ENCODE data around the gene SLC4A5.
A peak's percentile ranks its signal among the peaks of the same experiment; 100 is the strongest.

Gene SLC4A5, protein sequence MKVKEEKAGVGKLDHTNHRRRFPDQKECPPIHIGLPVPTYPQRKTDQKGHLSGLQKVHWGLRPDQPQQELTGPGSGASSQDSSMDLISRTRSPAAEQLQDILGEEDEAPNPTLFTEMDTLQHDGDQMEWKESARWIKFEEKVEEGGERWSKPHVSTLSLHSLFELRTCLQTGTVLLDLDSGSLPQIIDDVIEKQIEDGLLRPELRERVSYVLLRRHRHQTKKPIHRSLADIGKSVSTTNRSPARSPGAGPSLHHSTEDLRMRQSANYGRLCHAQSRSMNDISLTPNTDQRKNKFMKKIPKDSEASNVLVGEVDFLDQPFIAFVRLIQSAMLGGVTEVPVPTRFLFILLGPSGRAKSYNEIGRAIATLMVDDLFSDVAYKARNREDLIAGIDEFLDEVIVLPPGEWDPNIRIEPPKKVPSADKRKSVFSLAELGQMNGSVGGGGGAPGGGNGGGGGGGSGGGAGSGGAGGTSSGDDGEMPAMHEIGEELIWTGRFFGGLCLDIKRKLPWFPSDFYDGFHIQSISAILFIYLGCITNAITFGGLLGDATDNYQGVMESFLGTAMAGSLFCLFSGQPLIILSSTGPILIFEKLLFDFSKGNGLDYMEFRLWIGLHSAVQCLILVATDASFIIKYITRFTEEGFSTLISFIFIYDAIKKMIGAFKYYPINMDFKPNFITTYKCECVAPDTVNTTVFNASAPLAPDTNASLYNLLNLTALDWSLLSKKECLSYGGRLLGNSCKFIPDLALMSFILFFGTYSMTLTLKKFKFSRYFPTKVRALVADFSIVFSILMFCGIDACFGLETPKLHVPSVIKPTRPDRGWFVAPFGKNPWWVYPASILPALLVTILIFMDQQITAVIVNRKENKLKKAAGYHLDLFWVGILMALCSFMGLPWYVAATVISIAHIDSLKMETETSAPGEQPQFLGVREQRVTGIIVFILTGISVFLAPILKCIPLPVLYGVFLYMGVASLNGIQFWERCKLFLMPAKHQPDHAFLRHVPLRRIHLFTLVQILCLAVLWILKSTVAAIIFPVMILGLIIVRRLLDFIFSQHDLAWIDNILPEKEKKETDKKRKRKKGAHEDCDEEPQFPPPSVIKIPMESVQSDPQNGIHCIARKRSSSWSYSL

DNA sequence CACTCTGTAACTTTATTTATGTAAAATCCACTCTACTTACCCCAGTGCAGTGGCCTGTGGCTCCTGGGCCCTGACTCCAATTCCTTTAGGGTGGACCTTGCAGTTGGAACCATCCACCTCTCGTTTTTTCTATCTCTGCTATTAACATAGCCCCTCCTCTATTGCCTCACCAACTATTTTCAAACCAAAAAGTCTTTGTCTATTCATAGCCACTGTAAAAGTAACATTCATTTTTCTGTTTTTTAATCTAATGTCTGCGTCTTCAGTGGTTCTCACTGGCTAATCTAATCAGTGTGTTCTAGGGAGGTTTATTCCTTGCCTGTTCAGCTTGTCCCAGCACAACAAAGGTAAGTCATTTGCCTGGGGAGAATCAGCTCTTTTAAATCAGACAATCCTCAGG lies at the start of gene SLC4A5:
TSS of gene SLC4A5 (minus strand) at position 101 of the 400 bp plus-strand sequence. CDS start 28,393 bp downstream, outside the sequence.
- no peak for DNase-seq

DNA sequence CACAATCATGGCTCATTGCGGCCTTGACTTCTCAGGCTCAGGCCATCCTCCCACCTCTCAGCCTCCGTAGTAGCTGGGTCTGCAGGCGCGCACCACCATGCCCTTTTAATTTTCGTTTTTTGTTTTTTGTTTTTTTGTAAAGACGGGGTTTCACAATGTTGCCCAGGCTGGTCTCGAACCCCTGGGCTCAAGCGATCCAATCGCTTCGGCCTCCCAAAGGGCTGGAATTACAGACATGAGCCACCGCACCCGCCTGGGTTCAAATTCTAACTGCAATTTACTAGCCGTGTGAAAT lies 49.2 kb upstream of the SLC4A5 start:
- no peak for DNase-seq

DNA sequence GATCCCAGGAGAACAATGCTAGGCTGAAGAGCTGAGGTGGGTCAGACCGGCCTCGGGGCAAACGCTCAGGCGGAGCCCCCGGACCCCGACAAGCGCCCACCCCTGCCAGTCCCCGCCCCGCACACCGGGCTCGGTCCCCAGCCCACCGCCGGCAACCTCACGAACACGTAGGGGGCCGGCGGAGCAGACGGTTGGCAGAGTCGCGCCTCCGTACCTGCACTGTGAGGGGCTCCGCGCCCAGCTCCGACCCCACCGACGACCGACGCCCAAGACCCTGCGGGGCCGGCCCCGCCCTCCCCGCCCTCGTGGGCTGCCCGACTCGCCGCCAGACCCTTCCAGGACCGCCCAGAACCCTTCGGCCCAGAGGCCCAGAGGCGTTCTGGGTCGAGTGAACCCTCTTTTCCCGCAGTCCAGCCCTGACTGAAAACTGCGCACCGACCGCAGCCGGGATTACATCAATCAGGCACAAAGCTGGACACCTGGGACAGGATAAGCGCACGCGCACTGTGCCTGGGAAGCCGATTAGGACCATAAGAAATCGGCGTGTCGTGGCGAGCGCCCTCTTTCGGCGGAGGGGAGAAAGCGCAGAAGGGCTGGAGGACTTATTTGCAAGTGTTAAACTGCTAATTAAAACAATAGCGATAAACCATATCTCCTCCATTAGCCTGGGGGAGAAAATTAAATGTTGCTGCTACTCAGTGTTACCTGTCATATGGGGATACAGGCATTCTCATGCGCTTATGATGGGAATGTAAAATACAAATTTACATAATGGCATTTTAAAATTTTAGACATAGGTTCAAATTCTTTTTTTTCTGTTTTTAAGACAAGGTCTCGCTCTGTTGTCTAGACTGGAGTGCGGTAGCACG lies 48.6 kb upstream of the SLC4A5 start:
- peak; percentile 95 for DNase-seq

DNA sequence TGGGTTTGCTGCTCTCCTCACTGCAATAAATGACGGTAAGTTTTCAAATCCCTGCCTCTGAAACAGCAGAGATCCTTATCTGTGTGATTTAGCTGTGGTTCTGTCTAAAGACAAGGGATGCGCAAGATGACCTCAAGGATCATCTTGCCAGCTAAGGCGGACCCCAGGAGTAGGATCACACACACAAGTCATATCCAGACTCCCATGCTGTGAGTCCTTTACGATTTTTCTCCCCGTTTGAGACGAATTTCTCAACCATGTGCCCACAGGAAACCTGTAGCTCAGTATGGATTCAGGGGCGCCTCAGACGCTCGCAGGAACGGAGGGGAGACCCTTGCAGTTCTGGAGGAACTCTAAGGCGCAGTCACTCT lies 48.0 kb upstream of the SLC4A5 start:
- no peak for DNase-seq

DNA sequence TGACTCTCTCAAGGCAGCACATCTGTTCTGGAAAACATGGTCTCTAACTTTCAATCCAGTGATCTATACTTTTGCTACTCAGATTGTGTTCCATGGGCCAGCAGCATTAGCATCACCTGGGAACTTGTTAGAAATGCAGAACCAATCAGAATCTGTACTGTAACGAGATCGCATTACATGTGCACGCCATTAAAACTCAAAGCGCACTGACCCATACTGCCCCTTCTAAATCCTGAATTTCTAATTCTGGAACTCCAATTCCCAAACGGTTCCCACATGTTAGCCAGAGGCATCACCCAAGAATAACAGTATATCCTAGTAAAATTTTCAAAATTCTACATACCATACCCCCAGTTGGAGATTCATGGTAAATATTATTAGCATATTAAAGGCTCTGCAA lies 47.4 kb upstream of the SLC4A5 start:
- no peak for DNase-seq

DNA sequence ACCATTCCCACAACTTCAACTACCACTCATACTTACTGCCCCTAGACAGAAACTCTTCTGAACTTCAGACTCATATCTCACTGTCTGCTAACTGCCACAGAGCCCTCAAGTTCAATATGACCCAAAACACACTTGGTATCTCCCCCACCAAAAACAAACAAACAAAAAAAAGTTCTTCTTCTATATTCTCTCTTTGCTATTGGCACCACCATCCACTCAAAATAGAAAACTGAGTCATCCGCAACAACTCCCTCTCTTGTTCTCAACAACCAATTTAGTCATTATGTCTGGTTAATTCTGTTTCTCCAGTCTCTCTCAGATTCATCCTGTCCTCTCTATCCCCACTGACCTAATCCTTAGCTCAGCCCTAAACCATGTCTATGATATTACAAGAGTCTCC lies 44.1 kb upstream of the SLC4A5 start:
- no peak for DNase-seq

DNA sequence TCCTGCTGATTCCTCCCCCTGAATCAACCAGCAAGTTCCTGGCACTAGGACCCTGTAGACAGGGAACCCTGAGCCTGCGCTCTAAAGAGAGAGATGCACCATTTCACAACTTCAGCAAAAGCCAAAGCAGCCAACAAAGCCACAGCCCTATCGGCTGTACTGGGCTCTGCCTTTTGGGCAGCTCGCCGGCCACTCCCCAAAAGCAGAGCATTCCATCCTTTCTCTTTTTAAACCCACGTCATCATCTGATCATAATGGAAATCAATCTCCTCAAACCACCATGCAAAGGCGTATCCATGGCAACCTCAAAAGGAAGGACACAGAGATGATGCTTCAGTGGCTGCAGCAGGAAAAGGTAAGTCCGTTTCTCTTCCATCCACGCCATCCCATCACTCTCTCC lies 42.2 kb upstream of the SLC4A5 start:
- DNase-seq, result no peak

DNA sequence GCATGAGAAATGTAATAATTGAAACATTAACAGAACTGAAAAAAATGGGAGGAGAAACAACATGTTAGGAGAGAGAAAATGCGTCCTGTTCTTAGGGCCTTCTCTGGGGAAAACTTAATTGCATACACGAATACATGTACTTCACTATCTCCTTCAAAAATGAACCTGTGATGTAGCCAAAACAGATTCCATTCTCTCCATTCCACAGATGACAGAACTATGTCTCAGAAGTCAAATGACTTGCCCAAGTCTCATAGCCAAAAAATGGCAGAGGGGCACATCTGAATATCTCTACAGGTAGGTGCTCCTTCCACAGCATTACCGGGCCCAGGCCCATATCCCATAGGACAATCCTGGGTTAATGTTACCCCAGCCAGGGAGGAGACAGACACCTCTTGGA lies 40.8 kb upstream of the SLC4A5 start:
- no peak for DNase-seq

DNA sequence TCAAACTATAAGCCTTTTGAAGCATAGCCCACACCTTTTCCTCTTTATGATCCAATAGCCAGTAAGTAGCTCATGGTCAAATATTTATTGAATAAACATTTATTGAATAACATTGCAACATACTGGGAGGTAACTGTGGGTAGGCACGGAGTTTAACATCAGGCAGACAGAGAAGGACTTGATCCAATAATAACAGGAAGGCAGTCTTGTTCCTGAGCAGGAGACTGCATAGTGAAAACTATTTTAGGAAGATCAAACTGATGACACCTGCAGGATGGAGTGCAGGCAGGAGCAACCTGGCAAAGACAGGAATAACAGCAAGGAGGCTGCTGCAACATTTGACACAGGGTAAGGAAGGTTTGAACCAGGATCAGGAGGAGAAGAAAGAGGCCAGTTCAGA lies 40.0 kb upstream of the SLC4A5 start:
- no peak for DNase-seq

DNA sequence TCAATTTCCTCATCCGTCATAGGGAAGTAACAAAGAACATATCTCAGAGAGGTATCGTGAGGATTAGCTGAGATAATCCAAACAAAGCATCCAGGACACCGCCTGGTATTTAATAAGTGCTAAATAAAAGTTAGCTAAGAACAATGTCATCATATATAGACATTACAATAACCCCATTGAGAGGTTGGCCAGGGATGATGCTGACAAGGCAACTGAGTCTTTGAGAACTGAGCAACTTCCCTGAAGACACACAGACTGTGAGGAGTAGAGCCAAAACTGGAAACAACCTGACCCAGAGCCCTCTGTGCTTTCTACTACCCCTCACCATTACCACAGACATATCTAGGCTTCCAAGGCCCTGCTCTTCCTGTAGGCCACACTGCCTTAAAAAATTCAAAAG lies 38.5 kb upstream of the SLC4A5 start:
- no peak for DNase-seq

DNA sequence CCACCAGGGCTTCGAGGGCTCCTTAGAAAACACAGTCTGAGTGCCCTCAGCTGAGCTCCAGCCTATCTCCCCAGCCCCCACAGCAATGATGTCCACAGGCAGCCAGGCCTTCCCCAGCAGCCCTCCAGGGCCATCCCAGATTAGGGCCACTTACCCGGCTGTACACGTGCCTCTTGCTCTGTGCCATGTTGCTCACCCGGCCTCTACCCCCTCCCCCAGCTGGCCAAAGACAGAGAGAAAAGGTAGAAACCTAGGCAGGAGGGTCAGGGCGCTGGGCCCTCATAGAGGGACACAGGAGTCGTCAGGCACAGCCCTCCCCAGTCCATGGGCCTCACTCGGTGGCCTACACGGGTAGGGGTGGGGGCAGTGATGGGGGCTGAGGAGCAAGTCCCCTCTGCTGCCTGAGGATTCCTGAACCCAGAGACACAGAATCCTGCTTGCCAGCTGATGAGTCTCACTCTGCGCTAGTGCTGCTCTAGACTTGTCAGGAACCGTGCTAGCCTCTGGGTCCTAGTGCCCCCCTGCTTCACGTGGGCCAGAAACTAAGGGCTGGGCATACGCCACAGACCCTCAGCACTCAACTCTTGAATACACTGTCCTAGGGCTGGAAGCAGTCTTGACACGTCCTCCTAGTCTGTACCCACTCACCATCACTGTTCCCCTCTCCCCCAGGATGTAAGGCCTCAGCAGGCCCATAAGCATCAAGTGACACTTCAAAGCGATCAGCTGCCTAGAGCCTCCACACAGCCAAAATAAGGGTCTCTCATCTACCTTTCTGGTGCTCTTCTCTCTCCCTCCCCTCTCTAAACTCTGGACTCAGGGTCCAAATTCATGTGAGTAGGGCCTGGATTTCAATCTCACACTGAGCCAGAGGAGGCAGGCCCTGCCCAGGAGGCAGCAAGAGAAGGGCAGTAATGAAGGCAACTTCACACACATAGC lies 36.9 kb upstream of the SLC4A5 start, which contains the start of gene DCTN1:
TSS of gene DCTN1 (minus strand) at position 461 of the 939 bp plus-strand sequence. CDS start at position 187, 274 bp downstream.
- DNase-seq, result peak; percentile 33

DNA sequence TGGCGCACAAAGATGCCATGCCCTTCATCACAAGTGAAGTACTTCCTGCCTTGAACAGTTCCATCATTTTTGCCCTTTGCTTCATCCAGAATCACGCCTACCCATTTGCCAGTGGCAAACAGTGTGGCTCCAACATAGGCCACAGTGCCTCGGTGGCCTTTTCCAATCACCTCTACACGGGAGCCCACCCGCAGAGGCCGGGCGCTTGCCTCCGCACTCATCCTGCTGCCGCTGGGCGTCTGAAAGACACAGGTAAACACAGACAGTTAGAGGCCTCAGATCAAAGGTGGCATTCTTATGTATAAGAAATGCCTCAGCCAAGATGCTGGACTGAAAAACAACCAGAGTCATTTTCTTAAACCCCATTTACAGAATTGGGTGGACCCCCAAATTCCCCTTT lies 34.8 kb upstream of the SLC4A5 start:
- DNase-seq, result no peak

DNA sequence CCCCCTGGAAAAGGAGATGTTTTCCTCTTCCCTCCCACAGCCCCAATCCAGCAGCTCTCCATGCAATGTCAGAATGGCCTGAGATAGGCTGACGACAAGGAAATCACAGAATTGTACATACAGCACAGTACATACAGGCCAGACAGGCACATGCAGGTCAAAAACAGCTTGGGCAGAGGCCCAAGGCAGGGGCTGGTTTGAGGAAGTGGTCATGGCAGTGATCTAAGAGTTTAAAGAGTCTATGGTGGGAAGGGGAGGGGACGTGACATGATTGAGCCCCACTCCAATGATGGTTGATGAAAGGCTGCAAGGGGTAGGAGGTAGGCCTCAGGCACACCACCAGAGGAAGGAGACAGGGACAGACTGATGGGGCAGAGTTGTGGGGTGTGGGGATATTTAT lies 32.6 kb upstream of the SLC4A5 start:
- no peak for DNase-seq

DNA sequence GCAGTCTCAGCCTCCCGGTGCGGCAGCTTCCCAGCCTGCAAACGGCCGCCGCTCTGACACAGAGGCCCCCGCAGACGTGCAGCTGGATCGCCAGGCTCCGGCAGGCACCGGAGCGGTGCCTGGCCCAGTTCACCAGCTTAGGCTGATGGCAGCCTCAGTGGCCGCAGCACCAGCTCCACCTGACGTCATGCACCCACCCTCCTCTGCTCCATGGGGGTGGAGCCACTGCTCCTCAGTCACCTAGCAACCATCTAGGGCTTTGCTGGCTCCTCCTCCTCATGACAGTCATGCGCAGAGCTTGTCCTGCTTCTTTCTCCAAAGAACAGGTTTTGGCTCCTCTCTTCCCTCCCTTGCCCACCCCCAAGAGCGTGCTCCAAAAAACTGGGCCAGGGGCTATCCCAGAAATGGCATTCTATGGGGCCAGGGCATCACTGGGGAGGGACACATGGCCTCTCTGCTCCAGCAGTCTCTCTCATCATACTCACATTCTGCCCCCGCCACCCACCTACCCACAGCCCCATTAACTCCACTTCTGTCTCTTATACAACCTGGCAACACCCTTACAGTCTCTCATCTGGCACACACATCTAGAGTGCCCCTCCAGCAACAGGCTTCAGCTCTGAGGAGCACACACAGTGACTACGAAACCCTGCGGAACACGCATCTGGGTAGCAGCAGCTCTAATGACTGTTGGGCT lies 31.4 kb upstream of the SLC4A5 start:
- no peak for DNase-seq

DNA sequence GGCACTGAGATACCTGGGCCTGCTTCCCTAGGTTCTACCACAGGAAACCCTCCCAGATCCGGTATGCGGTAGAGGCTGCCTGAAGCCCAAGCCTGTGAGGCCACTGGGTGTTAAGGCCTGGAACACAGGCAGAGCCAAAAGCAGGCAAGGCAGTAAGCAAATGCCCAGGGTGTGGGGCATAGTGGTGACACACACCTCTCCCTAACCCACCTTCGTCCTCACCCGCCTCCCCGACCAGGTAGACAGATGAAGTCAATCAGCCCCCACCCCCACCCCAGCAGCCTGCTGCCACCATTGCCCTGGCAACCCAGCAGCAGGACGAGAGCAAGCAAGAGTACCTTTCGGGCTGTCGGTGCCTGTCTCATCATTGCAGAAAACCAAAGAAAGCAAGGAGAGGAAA lies 30.8 kb upstream of the SLC4A5 start:
- DNase-seq, result no peak

DNA sequence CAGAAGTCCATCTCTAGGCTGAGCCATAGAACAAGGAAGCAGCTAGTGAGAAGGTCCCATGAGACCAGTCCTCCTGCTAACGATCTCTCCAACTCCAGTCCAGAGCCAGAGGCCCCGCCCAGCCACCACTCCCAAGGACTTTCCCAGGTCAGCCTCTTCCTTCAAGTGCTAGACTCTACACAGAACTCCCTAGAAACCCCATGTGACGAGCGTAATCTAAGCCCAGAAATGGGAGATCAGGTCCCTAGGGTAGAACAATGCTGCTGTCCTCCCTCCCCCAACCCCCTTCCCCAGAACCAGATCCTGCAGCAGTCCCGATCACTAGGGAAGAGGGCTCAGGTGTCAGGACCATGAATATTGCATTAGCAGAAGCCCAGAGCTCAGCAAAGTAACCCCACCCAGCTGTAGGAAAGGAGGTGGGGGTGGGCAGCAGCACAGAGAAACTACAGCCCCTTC lies 30.0 kb upstream of the SLC4A5 start:
- DNase-seq, result no peak

DNA sequence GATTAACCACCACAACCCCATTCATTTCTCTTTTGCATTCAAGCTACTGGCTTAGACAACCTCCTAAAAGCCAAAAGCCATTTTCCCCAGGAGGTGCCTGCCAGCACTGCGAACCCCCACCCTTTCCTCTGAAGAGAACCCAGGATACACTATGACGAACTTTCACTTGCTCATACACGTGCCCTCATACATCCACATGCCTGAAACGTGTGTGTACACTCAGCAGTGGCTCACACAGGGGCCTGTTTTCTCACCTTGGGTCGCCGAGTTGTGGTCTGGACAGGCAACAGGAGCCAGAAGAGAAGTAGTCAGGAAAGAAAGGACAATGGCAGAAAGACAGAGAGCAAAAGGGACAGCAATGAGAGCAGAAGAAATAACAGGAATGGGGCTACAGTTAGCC lies 29.5 kb upstream of the SLC4A5 start:
- DNase-seq, result no peak

DNA sequence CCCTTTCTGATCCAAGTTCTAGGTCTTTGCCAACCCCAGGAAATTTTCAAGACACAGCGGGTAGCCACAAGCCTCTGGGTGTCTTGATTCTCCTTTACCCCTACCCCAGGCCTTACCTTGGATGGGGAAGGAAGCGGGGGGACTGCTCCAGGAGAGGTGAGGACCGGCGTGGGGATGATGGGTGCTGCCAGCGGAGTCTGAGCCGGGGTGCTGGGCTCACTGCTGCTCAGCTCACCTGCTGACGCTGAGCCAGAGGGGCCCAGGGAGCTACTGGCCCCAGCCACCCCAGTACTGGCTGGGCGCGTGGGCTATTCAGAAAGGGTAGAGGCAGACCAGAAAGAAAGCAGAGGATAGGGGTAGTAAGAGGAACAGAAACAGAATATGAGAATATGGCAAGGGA lies 28.2 kb upstream of the SLC4A5 start:
- DNase-seq, result no peak

DNA sequence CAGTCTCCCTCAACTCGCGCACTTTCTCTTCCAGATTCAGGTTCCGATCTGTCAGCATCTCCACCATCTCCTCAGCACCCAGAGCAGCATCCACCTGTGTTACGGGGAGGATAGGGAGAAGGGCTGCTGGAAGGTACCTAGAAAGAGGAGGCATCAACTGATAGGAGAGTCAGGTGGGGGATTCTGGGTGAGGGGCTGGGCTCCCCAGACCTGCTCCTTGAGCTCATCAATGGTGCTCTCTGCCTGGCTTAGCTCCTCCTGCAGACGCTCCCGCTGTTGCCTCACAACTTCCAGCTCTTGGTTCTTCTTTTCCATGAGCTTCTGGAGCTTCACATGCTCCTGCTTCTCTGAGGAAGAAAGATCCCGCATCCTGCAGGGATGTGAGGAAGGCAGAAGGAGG lies 26.8 kb upstream of the SLC4A5 start:
- DNase-seq, result no peak

DNA sequence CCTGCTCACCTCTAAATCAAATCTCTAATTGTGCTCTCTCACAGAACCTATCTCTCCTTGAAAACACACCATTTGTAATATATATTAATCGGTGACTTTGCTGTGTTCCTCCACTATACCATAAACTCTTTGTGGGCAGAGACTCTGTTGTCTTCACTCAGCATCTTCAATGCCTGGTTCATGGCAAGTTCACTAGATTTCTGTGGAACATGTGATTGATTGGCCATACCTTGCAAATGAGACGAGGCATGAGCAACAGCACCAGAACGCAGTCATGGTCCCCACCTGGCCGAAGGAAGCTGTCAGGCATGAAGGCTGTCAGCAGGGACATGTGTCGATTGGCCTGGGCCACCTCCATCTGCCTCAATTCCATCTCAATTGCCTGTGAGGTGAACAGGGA lies 25.3 kb upstream of the SLC4A5 start:
- no peak for DNase-seq

DNA sequence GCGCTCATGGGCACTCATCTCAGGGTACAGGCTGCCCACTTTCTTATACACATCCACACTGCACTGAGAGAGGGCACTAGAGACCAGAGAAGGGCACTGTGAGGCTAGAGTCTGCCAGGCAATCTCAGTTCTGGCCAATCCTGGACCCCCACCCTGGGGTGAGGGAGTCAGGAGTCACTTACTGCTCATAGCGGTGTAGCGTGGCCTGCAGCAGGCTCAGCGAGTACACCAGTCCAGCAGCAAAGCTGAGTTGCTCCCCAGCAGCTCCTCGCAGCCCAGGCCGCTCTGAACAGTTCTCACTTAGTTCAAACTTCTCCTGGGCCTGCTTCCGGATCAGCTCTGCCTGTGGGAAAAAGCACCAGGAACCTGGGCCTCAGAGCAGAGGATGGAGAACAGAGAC lies 24.6 kb upstream of the SLC4A5 start:
- no peak for DNase-seq
